Measurements from ENCODE around the gene HOXB5. TPM values are rescaled to one million over a fixed set of nuclear protein-coding genes. Genes with fewer than 3 reads are reported as not detected.
A peak's percentile ranks its signal among the peaks of the same experiment; 100 is the strongest.

The HOXB5 gene
- total RNA-seq, 6 donors from 2014 or later = 0.39 to 5.0 (median 1.5) TPM

DNA sequence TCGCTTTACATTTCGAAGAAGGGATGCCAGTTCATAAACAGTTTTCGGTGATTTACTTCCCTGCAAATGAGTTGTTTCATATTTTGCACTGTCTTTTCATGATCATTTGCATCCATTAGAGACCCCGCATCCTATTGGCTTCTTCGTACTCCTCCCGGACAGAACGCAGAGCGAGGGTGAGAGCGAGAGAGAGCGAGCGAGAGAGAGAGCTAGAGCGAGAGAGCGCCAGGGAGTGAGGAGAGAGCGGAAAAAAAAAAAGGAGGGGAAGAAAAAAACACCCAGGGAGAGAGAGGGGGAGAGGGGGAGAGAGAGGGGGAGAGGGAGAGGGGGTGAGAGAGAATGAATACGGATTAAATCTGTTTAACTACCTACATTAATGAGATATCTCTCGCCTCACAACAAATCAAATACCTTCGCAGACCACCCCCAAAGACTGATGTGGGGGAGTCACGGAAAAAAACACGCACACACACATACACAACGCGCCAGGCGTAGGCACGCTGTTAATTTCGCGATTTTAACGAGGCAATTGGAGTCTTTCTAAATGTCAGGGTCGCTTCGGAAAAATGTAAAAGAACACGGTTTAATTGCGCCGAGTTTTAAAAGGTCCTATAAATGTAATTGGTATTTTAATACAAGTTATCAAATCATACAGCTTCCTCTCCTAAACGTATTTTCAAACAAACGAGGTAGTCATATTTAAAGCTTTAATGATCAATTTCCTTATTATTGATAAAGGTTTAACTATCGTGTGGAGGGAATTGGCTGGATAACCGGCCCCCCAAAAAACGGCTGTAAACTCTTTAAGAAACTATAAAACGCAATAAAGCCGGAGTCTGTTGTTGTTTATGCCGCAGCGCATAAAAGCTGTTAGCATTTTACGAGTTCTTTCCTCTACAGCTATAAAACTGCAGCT, 21.7 kb upstream of the HOXB5 start, which contains the start of gene HOXB8:
Gene HOXB8 (minus strand): TSS at position 246 of the 916 bp plus-strand sequence. CDS start 588 bp downstream, outside the sequence.
- no peak for TF ChIP-seq EP300 (IDR thresholded peaks at IDR 0.05)
- no peak for TF ChIP-seq POLR2A (IDR thresholded peaks at IDR 0.05)
- TF ChIP-seq POLR2AphosphoS5 (IDR thresholded peaks at IDR 0.05) = no peak
- TF ChIP-seq, protein P1, sequence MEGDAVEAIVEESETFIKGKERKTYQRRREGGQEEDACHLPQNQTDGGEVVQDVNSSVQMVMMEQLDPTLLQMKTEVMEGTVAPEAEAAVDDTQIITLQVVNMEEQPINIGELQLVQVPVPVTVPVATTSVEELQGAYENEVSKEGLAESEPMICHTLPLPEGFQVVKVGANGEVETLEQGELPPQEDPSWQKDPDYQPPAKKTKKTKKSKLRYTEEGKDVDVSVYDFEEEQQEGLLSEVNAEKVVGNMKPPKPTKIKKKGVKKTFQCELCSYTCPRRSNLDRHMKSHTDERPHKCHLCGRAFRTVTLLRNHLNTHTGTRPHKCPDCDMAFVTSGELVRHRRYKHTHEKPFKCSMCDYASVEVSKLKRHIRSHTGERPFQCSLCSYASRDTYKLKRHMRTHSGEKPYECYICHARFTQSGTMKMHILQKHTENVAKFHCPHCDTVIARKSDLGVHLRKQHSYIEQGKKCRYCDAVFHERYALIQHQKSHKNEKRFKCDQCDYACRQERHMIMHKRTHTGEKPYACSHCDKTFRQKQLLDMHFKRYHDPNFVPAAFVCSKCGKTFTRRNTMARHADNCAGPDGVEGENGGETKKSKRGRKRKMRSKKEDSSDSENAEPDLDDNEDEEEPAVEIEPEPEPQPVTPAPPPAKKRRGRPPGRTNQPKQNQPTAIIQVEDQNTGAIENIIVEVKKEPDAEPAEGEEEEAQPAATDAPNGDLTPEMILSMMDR (IDR thresholded peaks at IDR 0.05) = no peak
- ATAC-seq (ENCODE audit: low FRiP score in 2 of 2) = no peak
- Histone ChIP-seq H3K36me3 (no peaks in the 10 kb centered on the region), H3K4me1 (peaks cover 18 to 58% (median 36%) of the 10 kb centered on the region in 4 donors), H3K27ac (no peak within 1 kb of the TSS), H3K9me3 (no peaks in the 10 kb centered on the region), H3K4me3 (peak within 1 kb of the TSS in 2 of 4 donors; percentile 11 to 18), H3K27me3 (peaks cover 2 to 97% (median 64%) of the 10 kb centered on the region in 4 donors)
- 16 to 17% methylated on average over 41 of the region's 41 CpGs for WGBS, 2 donors
- DNase-seq = no peak

DNA sequence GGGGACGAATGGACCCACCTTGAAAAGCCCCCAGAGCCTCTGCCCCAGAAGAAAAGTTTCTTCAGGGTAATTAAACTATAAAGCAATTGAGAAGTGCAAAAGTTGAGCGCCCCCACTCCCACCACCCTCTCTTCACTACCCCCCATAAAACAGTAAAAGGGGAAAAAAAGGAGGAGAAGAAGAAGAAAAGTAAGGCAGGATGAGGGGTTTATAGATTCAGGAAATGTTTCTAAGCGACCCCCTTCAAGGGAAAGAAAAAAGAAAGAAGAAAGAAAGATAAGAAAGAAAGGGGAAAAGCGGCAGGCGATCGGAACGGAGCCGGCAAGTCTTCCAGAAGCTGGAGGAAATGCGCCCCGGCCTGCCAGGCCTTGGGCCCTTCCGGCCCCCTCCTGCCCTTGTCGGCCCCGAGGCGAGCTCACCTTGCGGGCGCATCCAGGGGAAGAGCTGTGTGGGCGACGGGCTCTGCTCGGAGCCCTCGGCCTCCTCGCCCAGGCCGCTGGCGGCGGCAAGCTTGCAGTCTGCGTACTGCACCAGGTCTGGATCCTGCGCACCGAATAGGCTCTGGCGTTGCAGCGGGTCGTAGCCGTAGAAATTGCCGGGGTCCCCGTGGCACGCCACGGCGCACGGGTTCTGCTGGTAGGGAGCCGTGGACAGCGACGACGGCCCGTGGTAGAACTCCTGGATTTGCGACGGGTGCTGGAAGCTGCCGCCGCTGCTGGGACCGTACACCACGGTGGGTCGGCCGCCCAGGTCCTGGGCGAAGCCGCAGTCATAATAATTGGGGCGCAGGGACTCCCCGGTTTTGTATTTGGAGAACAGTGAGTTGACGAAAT, 20.5 kb upstream of the HOXB5 start:
- ATAC-seq (ENCODE audit: low FRiP score in 2 of 2) (no peak), DNase-seq (peak in 1 of 2 donors; percentile 82)
- TF ChIP-seq POLR2AphosphoS5 (IDR thresholded peaks at IDR 0.05) (no peak), EP300 (IDR thresholded peaks at IDR 0.05) (no peak), POLR2A (IDR thresholded peaks at IDR 0.05) (no peak)
- TF ChIP-seq, protein P1 (IDR thresholded peaks at IDR 0.05) = no peak
- H3K4me1 ChIP-seq = peaks cover 18 to 65% (median 41%) of the 10 kb centered on the region in 4 donors
- no peaks in the 10 kb centered on the region for H3K36me3 ChIP-seq
- peak overlapping the region in 2 of 4 donors; percentile 11 to 18 for H3K4me3 ChIP-seq
- H3K27me3 ChIP-seq = peaks cover 4 to 92% (median 66%) of the 10 kb centered on the region in 4 donors
- 6 to 8% methylated on average over 34 to 45 of the region's 55 CpGs for WGBS, 2 donors
- no peak overlapping the region for H3K27ac ChIP-seq
- no peaks in the 10 kb centered on the region for H3K9me3 ChIP-seq

DNA sequence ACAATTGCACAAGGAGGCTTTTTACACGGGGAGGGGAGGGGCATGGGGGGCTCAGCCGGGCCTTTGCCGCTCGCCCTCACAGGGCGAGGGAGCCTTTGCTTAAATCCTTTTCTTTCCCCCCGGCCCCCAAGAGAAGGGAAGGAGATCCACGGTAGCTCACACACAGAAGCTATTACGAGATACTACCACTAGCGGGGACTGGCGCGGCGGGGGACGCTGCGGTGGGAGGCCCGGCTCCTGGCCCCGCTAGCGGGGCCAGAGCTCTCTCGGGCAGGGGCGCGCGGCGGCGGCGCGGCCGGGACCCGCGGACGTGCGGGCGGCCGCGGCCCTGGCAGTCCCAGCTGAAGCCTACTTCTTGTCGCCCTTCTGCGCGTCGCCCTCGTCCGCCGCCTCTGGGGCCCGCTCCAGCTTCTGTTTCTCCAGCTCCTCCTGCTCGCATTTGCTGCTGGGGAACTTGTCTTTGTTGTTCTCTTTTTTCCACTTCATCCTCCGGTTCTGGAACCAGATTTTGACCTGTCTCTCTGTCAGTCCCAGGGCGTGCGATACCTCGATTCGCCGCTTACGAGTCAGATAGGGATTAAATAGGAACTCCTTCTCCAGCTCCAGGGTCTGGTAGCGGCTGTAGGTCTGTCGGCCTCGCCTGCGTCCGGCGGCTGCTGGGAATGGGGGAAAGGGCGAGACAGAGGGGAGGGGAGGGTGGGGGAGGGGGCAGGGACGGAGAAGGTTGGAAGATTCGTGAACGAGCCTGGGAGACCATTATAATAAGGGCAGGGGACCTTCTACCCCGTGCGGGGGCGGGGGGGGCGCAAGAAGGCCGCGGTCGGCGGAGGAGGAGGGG, 19.5 kb upstream of the HOXB5 start:
- peaks cover 4 to 89% (median 65%) of the 10 kb centered on the region in 4 donors for H3K27me3 ChIP-seq
- DNase-seq (peak in 1 of 2 donors; percentile 87), ATAC-seq (ENCODE audit: low FRiP score in 2 of 2) (peak in 1 of 2 donors; percentile 55)
- peak overlapping the region in 3 of 4 donors; percentile 28 to 62 (median 53) for H3K4me3 ChIP-seq
- TF ChIP-seq, protein P1 (IDR thresholded peaks at IDR 0.05) = peak in 3 of 6 experiments; percentile 17 to 25 (median 24)
- TF ChIP-seq POLR2A (IDR thresholded peaks at IDR 0.05) (no peak), POLR2AphosphoS5 (IDR thresholded peaks at IDR 0.05) (no peak)
- H3K9me3 ChIP-seq = no peaks in the 10 kb centered on the region
- H3K36me3 ChIP-seq = no peaks in the 10 kb centered on the region
- peaks cover 18 to 57% (median 38%) of the 10 kb centered on the region in 4 donors for H3K4me1 ChIP-seq
- no peak overlapping the region for H3K27ac ChIP-seq
- 4 to 5% methylated on average over 60 to 63 of the region's 67 CpGs for WGBS, 2 donors

DNA sequence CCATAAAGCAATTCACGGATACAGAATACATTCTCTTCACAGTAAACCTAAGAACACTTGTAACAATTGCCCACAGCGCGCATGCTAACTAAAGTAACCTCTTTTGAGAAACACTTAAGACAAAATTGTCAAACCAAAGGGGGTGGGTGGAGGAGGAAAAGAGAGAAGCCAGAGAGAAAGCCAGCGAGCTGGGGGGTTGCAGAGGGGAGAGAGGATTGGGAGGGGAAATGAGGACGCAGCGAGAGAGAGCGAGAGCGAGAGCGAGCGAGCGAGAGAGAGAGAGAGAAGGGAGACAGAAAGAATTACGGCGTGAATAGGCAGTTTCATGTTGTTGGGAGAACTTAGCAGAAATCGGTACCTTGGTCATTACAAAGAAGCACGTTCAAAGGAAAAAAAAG, 18.9 kb upstream of the HOXB5 start:
- peaks cover 18 to 50% (median 38%) of the 10 kb centered on the region in 4 donors for H3K4me1 ChIP-seq
- DNase-seq (no peak), ATAC-seq (ENCODE audit: low FRiP score in 2 of 2) (no peak)
- no peaks in the 10 kb centered on the region for H3K9me3 ChIP-seq
- no peaks in the 10 kb centered on the region for H3K36me3 ChIP-seq
- 2 to 7% methylated on average over 15 of the region's 15 CpGs for WGBS, 2 donors
- TF ChIP-seq, protein P1 (IDR thresholded peaks at IDR 0.05) = no peak
- TF ChIP-seq POLR2A (IDR thresholded peaks at IDR 0.05) (no peak), EP300 (IDR thresholded peaks at IDR 0.05) (no peak), POLR2AphosphoS5 (IDR thresholded peaks at IDR 0.05) (no peak)
- no peak overlapping the region for H3K27ac ChIP-seq
- H3K27me3 ChIP-seq = peaks cover 4 to 87% (median 61%) of the 10 kb centered on the region in 4 donors
- peak overlapping the region in 3 of 4 donors; percentile 28 to 62 (median 53) for H3K4me3 ChIP-seq

Measured in upper lobe of left lung (tissue), 6 donors.